SK-N-SH treated with all-trans-retinoic acid at 6 μM for 48 hours (cell line): ENCODE data around the gene UBE2E1.
"Not testable (repeated sequence)": the region's sequence is repeated elsewhere in the genome, so short reads cannot be mapped to it uniquely, and the experiment has no call there.

Source experiments
- ARNTL ChIP-seq: fragments of 450-650 bp; formaldehyde crosslinking; IDR thresholded peaks from 2 replicates; pipeline ENCODE4 v1.5.0; 2020; ENCODE audit warnings: low read depth, mild to moderate bottlenecking, moderate library complexity, borderline replicate concordance
- BACH2 ChIP-seq: fragments of 250-450 bp; sonication (Bioruptor Pico); IDR thresholded peaks from 2 replicates; pipeline ENCODE4 v1.9.0; 2021; ENCODE audit warnings: mild to moderate bottlenecking, borderline replicate concordance
- CREB5 ChIP-seq: fragments of 250-450 bp; sonication (Bioruptor Pico); IDR thresholded peaks from 2 replicates; pipeline ENCODE4 v1.5.1; 2020; ENCODE audit warnings: low read depth, mild to moderate bottlenecking, moderate library complexity
- CSDC2 ChIP-seq: fragments of 250-450 bp; sonication (Bioruptor Pico); IDR thresholded peaks from 2 replicates; pipeline ENCODE4 v1.5.0; 2020; ENCODE audit warnings: mild to moderate bottlenecking, moderate library complexity
- ESRRG ChIP-seq: fragments of 250-450 bp; sonication (Bioruptor Pico); IDR thresholded peaks from 2 replicates; pipeline ENCODE4 v1.6.1; 2021; ENCODE audit warnings: mild to moderate bottlenecking
- GLIS3 ChIP-seq: fragments of 250-450 bp; sonication (Bioruptor Pico); IDR thresholded peaks from 2 replicates; pipeline ENCODE4 v1.5.0; 2020; ENCODE audit warnings: mild to moderate bottlenecking, moderate library complexity
- OSR1 ChIP-seq: fragments of 250-450 bp; sonication (Bioruptor Pico); IDR thresholded peaks from 2 replicates; pipeline ENCODE4 v1.8.0; 2022; ENCODE audit warnings: moderate library complexity, mild to moderate bottlenecking, inconsistent platforms
- RARB ChIP-seq: fragments of 250-450 bp; sonication (Bioruptor Pico); IDR thresholded peaks from 2 replicates; pipeline ENCODE4 v1.8.0; 2021; ENCODE audit warnings: mild to moderate bottlenecking, moderate library complexity
- TOX ChIP-seq: fragments of 250-450 bp; sonication (Bioruptor Pico); IDR thresholded peaks from 2 replicates; pipeline ENCODE4 v1.8.0; 2021; ENCODE audit warnings: mild to moderate bottlenecking, moderate library complexity, borderline replicate concordance
- TSHZ2 ChIP-seq: fragments of 250-450 bp; sonication (Bioruptor Pico); IDR thresholded peaks from 2 replicates; pipeline ENCODE4 v1.5.0; 2020; ENCODE audit warnings: mild to moderate bottlenecking, moderate library complexity
- ZFP3 ChIP-seq: fragments of 250-450 bp; sonication (Bioruptor Pico); IDR thresholded peaks from 2 replicates; pipeline ENCODE4 v1.5.0; 2020; ENCODE audit warnings: mild to moderate bottlenecking, moderate library complexity
- ZFP30 ChIP-seq: fragments of 450-650 bp; formaldehyde crosslinking; IDR thresholded peaks from 2 replicates; pipeline ENCODE4 v1.5.0; 2022; ENCODE audit warnings: mild to moderate bottlenecking, moderate library complexity
- ZNF70 ChIP-seq: fragments of 450-650 bp; formaldehyde crosslinking; IDR thresholded peaks from 2 replicates; pipeline ENCODE4 v1.5.0; 2020; ENCODE audit warnings: mild to moderate bottlenecking, moderate library complexity

- not testable (repeated sequence) for TF ChIP-seq ZNF70, ZFP30, CSDC2, BACH2, TSHZ2, GLIS3, ZFP3, ARNTL, RARB, TOX, OSR1, CREB5, ESRRG (CRISPR knock-in tag)
Observed at GRCh38 chr3:23870663-23871043, 64.9 kb downstream of the UBE2E1 start.
